ENCODE results near the gene TRIP11.

Gene TRIP11

DNA sequence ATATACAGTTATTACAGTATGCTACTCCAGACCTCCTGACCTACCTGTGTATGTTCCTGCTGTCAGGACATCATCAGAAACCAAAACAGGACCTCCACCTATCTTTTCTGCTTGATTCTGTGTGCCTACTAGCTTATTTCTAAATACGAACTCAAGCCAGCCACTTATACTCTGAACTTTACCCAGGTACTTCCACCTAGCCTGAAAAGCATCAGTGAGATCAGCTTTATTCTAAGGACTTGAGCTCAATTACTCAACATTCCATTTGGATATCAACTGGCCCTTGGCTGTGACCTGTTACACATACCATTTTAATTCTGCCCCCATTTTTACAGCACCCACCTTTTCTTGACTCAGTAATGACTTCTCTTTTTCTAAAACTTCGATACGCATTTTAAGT, 29.2 kb downstream of the TRIP11 start:
- DNase-seq (ENCODE audit: low read depth in 2 of 2): no peak

DNA sequence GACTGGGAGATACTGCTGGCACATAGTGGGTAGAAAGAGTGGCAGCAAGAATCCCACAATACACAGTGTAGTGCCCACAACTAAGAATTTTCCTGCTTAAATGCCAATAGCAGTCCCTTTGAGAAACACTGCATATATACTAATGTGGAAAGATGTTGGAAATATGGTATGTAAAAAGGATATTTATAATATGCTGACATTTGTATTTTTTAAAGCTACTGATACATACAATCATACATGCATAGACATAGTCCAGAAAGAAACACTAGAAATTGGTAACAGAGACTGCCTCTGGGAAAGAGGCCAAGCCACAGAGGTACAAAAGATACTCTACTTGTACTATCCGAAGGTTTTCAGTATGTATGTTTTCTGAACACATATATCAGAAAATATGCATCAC, 30.3 kb downstream of the TRIP11 start:
- DNase-seq (ENCODE audit: low read depth in 2 of 2): no peak

DNA sequence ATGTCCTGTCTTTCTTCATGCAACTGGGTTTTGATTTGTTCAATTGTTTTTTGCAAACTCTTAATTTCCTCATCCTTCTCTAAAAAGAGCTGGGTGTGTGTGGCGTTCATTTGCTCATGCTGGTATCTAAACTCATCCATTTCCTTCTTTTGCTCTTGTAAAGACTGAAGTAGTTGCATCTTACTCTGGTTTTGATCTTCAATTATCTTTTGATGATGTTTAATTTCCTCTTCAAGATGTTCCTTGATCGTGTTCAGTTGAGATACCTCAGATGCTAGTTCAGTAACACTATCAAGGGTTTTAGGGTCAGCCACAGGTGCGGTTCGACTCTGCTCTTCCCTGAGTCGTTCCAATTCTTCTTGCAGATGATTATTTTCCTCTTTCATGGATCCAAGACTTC, 34.8 kb downstream of the TRIP11 start:
- DNase-seq (ENCODE audit: low read depth in 2 of 2): no peak

DNA sequence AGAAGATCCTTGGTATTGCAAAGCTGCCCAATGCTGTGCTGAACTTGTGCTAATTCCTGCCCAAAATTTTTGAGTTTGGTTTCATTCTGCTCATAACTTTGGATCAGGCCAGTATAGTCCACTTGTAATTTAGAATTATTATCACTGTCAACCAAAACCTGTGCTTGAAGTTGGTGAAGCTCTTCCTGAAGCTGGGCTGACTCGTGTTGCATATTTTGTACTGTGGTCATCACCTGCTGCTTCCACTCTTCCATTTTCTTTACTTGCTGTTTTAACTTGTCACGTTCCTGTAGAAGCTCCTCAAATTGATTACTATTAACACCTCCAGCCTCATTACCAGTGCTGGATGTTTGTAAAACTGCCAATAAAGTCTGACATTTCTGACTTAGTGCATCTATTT, 35.8 kb downstream of the TRIP11 start:
- no peak for DNase-seq (ENCODE audit: low read depth in 2 of 2)

DNA sequence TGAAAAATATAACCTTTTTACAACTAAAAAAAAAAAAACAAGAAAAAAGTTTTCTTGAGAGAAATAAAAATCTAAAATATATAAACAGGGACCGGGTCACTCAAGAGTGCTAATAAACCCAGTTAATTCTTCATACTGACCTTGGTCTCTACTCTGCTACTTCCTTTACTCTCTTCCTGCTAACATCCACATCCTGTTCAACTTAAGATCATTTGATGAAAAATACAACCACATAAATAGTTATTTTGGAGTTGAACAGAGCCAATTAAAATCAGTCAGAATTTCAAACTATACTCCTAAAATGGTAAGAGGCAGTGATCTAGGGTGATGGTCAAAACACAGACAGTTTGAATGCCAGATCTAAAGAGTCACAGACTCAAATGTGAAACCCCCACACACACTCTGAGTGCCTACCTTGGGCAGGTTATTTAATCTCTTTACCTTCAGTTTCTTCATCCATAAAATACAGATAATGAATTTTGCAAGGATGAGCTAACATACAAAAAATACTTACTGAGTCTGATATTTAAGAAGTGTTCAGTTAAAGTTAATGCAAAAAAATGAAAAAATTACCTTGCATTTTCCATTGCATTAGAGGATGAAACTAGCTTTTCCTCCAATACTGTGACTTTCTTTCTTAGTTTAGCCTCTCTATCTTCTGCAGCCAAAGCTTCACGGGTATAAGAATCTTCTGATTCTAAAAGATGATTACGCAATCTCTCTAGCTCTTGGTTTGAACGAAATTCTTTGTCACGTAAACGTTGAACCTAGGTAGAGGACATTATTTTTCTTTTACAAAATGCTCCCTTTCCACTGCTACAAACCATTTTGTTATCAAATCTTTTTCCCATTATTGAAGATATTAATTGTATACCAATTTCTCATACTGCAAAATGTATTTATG, 40.9 kb downstream of the TRIP11 start:
- no peak for DNase-seq (ENCODE audit: low read depth in 2 of 2)

DNA sequence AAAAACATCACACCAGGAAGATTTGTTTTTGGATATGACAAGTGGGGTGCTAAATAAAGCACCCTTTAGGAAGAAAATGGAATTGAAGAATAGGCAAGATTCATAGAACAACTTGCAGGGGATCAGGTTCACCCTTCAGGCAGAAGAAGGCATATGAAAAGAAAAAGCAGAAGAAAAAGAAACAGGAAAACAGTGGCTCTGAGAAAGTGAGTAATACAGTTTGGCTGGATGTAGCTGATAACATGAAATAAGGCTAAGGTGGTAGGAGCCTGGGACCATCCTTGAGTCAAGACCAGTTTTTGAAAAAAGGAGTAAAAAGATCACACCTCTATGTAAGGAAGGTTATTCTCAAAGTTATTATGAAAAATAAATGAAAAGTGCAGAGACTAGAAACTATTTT, 42.4 kb downstream of the TRIP11 start:
- no peak for DNase-seq (ENCODE audit: low read depth in 2 of 2)

DNA sequence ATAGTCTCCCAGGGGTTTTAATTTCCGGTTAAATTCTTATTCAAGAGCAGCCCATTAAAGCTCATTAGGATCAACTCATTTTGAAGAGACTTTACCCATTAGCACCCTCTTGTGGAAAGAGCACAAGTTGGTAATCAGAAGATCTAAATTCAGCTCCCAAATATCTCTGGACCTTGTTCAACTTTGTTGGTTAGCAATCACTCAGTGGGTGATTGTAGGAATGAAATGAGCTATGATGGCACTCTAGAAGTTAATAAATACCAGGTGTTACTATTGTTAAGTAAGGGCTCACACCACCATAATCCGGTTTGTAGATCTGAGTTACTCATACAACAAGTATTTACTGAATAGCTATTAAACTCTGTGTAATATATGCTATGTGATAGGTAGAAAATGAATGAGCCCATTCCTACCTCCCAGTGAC, 42.9 kb downstream of the TRIP11 start:
- peak; percentile 91 to 93 for DNase-seq (ENCODE audit: low read depth in 2 of 2)

DNA sequence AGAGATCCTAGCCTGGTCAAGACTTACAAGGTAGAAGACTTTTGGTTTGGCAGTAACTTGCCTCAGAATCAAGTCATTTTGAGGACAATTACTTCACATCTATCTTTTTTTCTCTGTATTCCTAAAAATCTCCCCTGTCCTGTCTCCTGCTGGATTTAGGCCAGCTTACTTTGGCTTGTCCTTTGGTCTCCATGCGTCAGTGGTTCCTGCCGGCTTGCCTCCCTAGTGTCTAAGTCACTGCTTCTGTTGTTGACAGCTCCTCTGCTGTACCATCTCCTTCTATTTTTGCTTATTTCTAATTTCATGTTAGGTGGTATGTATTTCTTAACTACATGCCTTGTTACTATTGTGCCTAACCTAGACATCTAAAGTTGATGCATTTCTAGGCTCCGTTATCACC, 52.7 kb downstream of the TRIP11 start:
- no peak for DNase-seq (ENCODE audit: low read depth in 2 of 2)

DNA sequence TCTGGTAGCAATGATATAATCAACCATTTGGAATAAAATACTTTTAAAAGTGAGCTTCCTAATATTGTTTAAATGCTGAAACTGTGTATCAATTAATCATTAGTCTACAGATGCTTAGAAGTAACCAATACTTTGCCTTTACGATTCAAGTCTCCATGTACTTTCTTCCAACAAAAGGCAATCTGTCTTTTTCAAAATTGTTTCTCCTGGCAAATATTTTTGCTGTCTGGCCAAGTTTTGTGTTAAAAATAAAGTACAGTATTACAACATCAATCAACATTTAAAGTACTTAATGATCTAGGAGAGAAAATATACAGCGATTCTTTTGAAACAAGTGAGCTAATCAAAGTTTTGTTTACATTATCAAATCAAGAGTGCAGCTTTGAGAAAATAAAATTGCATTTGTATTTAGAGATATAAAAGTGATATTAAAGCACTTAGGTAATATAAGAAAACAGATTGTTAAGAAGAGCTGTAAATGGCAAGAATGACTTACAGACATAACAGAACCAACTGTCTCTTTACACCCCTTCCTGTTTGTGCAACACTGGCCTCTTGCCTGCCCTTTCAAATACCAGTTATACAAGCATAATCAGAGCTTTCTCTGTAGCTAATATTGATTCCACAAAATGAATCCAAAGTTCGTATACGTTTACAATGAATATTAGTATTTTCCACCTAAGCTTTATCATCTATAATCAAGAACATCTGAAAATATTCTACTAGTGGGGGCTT, 54.2 kb downstream of the TRIP11 start:
- DNase-seq (ENCODE audit: low read depth in 2 of 2): no peak

DNA sequence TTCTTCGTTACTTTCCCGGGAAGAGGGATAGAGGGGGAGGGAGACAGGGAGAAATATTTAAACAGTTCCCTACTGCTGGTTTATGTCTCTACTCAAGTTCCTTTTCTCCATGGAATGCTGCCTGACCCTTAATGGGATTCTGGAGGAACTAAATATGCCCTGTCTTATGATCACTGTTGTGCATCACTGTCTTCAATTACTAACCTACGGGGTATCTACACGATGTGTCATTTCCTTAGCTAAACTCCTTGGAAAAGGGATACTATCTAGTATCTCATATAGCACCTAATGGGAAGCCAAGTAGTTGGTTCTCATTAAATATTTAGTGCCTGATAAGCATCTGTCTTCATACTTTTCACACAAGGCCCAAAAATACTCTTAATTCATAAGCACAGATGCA, 54.9 kb downstream of the TRIP11 start:
- peak; percentile 55 for DNase-seq (ENCODE audit: low read depth in 2 of 2)

DNA sequence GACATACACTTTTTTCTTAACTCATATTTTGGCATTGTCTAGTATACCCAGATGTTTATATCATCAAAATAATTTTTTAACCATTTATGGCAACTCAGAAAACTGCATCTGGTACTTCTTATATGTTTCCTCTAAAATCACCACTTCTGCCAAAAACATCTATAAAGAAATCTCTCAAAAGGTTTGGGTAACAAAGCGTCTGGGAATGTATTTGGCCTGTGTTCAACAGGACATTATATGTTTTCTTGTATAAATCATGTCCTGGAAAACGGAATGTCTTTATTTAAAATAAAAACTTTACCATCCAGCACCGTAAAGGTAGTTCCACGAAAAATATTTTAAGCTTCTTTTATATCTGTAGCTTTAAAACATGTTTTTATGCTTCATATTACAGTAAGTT, 56.3 kb downstream of the TRIP11 start:
- peak in 1 of 2 experiments; percentile 35 for DNase-seq (ENCODE audit: low read depth in 2 of 2)

DNA sequence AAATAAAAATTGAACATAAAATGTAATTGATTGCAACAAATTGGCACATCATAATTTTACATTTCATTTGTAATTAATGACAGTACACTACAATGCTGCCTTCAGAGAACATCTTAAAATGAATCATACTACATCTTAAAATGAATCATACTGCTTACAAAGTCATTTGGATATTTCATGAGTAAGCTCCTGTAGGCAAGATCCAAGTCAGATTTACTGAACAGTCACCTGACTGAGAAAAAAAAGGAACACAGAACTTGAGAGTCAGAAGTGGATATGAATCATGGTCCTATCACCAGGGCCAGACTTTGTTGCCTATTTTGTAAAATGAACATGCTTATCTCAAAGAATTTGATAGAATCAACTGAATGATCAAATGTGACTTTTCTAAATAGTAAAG, 59.7 kb downstream of the TRIP11 start:
- DNase-seq (ENCODE audit: low read depth in 2 of 2): peak; percentile 62 to 65

DNA sequence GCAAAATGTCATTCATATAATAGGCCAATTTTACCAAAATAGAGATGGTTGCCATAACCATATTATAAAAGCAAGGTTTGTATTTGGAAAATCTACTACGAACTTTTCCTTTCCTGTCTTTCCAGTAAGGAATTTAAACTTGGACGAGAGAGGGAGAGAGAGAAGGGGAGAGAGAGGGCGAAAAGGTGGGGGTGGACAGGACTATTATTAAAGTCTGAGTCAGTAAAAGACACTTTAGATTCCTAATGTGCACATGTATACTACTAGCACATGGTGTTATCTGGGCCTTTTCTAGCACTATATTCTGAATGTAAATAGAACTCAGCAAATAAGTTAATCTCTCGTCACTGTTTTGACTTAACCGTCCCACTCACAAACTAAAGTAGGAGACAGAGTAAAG, 62.0 kb downstream of the TRIP11 start:
- no peak for DNase-seq (ENCODE audit: low read depth in 2 of 2)

DNA sequence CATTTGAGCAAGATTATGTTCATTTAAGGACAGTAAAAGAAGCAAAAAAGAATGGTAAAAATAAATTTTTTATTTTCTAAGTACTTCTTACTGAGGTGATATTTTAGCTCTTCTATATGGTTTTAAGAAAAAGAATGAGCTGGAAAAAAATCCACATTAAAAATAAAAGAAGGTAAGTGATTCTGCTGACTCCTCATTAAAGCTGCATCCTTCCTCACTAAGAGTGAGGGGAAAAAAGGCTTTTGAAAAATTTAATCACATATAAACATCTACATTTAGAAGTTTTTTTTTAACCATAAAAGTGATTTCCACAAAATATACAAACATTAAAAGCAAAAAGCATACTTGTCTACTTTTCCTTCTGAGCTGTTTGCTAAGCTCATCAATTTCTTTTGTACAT, 64.1 kb downstream of the TRIP11 start:
- no peak for DNase-seq (ENCODE audit: low read depth in 2 of 2)

DNA sequence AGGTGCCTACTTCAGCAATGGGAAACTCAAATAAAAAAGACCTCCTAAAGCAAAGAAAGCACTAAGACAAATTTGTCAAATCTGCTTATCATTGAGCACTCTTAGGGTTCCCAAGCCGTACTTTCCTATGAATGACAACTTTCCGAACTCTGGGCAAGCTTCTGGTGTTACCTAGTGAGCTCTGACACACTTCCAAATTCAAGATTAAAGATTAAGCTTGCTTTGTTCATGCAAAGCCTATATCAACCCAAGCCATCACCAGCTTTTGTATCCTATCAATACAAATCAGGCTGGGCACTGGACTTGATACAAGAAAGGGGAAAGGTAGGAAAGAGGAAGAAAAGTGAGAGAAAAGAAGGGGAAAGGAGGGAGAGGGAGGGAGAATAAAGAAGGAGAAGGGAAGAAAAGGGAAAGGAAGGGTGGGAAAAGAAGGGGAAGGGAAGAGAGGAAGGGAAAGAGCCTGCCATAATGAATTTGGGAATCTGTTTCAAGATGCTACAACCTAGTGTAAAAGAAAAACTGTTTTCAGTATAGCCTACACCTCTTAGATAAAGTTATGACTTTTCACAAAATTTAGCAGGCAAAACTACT, 68.6 kb downstream of the TRIP11 start:
- no peak for DNase-seq (ENCODE audit: low read depth in 2 of 2)

DNA sequence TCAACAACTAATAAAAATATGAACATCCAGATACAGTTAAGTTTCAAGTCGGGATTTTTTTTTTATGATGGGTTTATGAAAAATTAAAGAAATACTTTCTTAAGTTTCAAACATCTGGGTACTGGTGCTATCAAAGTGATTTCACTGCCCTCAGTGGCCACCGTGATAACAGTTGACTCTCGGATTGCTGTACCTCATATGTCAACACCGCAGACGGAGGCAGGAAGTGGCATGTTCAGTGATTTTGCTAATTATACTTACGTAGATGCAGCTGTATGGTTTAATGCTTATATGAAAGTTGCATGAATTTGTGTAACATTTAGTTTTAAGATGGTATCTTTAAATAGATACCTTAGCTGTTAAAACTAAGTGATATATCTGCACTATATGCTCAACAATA, 71.6 kb downstream of the TRIP11 start:
- no peak for DNase-seq (ENCODE audit: low read depth in 2 of 2)

DNA sequence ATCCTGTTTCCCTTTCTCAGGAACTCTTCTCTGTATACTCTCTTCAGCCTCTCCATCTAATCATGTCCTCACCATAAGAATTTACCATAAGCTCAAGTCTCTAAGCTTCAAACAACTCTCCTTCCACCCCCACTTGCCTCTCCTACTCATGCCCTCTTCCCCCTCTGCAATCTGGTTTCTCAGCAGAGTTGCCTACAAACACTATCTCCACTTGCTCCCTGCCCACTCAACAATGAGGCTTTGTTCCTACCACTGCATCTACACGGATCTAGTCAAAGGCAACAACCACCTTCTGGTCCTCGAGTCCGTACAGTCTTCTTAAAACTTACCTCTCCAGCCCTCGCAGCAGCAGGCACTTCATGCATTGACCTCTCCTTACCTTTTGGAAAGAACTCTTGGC, 75.1 kb downstream of the TRIP11 start:
- no peak for DNase-seq (ENCODE audit: low read depth in 2 of 2)

DNA sequence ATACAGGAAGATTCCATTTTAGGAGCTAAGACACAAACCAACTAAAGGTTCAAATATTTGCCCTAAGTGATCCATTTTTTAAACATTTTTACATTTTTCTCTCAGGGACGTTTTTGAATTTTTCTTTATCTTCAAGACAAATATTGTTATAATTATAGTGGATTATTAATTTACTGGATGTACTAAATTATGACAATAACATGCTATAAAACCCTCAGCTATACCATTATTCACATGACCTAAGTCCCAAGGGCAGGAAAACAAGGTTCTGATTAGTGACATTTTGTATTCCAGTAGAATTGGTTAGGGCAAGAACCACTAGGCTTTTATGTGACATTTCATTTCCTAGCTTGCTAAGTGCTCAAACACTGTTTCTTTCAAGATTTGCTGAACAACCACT, 75.8 kb downstream of the TRIP11 start:
- no peak for DNase-seq (ENCODE audit: low read depth in 2 of 2)

DNA sequence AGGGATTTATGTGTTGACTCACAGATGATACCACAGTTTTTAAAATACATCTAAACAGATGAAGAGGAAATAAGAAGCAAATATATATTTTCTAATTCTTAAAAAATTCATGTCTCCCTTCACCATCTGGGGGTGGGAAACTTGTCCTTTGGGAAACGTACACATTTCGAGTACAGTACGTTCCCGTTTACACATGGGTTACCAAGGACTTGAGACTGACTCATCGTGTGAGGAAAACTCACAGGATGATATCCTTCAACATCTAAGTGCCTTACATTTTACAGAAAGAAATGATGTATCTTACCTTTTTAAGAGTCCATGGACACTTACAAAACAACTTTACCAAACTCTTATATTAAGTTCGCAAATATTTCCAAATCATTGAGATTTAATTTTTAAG, 76.4 kb downstream of the TRIP11 start:
- no peak for DNase-seq (ENCODE audit: low read depth in 2 of 2)

DNA sequence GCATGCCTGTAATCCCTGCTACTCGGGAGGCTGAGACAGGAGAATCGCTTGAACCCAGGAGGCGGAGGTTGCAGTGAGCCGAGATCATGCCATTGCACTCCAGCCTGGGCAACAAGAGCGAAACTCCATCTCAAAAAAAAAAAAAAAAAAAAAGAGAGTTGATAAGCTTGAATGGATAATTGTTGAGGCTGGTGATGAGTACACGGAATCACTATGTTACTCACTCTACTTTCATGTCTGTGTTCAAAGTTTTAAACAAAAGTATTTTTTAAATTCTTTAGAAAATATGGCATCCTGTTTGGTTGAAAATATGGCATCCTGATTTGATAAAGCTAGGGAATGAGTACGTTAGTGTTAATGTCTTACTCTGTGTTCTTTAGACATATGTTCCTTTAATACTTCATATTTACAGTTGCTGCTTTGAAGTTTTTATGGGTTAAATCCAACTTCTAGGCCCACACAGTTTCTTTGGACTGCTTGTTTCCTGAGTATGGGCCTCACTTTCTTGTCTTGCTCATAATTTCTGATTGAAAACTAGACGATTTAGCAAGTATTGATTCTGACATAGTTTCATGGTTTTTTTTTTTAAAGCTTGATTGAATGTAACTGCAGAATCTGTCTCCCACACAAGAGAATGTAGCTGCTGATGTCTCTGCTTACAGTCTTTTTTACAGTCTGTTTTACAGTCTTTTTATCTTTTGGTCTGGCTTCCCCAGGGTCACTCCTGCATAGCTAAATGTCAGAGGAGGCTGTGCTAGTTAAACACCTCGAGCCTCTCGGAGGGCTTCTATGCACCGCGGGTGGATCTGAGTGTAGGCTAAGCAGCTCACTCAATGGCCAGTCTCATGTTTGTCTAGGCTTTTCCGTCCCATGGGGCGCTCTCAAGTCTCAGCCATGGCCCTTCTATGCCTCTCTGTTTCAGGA, 78.3 kb downstream of the TRIP11 start:
- no peak for DNase-seq (ENCODE audit: low read depth in 2 of 2)

DNA sequence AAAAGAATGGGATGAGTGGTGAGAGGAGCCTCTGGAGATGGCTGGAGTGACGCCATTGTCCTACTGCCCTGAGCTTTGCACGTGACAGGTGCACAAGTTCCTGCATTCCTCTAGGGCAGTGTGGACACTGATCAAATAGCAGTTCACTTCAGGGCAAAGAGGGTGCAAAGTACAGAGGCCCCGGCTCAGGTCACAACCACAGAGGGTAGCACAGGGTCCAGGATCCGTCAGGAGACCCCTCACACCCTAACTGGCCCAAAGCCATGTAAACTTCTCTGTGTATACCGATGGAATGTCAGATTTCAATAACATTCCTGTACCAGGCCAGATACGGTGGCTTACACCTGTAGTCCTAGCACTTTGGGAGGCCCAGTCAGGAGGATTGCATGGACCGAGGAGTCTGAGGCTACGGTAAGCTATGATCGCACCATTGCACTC, 82.0 kb downstream of the TRIP11 start:
- no peak for DNase-seq (ENCODE audit: low read depth in 2 of 2)

DNA sequence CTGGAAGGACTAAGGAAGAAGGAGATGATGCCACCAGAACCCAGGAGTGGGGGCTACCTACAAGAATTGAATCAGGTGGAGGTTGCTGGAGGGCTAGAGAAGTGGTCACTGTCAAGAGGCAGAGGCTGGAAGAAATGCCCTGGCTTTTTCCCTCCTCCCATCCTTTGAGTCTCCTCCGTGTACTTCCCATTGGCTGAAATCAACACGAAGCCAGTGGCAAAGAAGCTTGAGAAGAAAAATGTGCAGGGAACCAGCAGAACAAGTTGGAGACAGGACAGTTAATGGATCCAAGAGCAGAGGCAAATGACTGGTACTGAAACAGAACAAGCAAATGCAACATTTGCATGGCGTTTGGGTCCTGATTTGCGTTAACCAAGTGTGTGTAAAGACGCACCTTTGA, 83.2 kb downstream of the TRIP11 start:
- no peak for DNase-seq (ENCODE audit: low read depth in 2 of 2)

Measured in fibroblast of skin of left quadriceps (primary cell).